Adrenal gland (tissue), 5 donors: ENCODE results near the gene NR1H2.

Experiments used
- POLR2A ChIP-seq, 2 donors: fragments of 450-650 bp; IDR thresholded peaks; one replicate each; pipeline ENCODE4 v1.6.1; 2017; ENCODE audit warnings: antibody characterized with exemption in 2 of 2, mild to moderate bottlenecking in 2 of 2, moderate library complexity in 1 of 2
- TF ChIP-seq, protein P1 (sequence below), 6 experiments: fragments of 450-650 bp in 4 of 6; fragments of 200-600 bp in 2 of 6; sonication (generic) in 1 of 6; IDR thresholded peaks; 1 replicate in 5 of 6; 2 replicates in 1 of 6; pipeline versions ENCODE4 v1.5.1 to v1.8.0; 2016 to 2021; ENCODE audit warnings: antibody characterized with exemption in 6 of 6, mild to moderate bottlenecking in 2 of 6, moderate library complexity in 1 of 6
- donor health status: DM: no; HTN: no; CAD: no.

- no peak for TF ChIP-seq POLR2A (IDR thresholded peaks at IDR 0.05)
- TF ChIP-seq, protein P1, sequence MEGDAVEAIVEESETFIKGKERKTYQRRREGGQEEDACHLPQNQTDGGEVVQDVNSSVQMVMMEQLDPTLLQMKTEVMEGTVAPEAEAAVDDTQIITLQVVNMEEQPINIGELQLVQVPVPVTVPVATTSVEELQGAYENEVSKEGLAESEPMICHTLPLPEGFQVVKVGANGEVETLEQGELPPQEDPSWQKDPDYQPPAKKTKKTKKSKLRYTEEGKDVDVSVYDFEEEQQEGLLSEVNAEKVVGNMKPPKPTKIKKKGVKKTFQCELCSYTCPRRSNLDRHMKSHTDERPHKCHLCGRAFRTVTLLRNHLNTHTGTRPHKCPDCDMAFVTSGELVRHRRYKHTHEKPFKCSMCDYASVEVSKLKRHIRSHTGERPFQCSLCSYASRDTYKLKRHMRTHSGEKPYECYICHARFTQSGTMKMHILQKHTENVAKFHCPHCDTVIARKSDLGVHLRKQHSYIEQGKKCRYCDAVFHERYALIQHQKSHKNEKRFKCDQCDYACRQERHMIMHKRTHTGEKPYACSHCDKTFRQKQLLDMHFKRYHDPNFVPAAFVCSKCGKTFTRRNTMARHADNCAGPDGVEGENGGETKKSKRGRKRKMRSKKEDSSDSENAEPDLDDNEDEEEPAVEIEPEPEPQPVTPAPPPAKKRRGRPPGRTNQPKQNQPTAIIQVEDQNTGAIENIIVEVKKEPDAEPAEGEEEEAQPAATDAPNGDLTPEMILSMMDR (IDR thresholded peaks at IDR 0.05): no peak
Measured at GRCh38 chr19:50334741-50335421, 41.4 kb upstream of the NR1H2 start.
